HG02840 (cell line): ENCODE measurements around the gene CDC45.
"Not testable (repeated sequence)": the region's sequence is repeated elsewhere in the genome, so short reads cannot be mapped to it uniquely, and the experiment has no call there.

Source experiments
- ATAC-seq: cut with Tn5 transposase; IDR thresholded peaks from one replicate; pipeline ENCODE4 v1.9.1; 2021; ENCODE audit warnings: mild to moderate bottlenecking, moderate library complexity, moderate number of reproducible peaks; ENCODE audit not compliant: unreplicated experiment, low FRiP score

CDC45 gene

GRCh38 chr22:19525116-19525660, 45.5 kb downstream of the CDC45 start:
- ATAC-seq: no peak

GRCh38 chr22:19525666-19526065, 45.9 kb downstream of the CDC45 start:
- ATAC-seq: no peak

GRCh38 chr22:19526076-19526701, 46.5 kb downstream of the CDC45 start:
- no peak for ATAC-seq

- no peak for ATAC-seq
These were observed 47.0 kb downstream of the CDC45 start for GRCh38 chr22:19526702-19527111.

- no peak for ATAC-seq
These were observed 47.6 kb downstream of the CDC45 start for GRCh38 chr22:19527321-19527721.

GRCh38 chr22:19527861-19528417, 48.2 kb downstream of the CDC45 start:
- ATAC-seq: no peak

GRCh38 chr22:19529811-19530210, 50.1 kb downstream of the CDC45 start:
- ATAC-seq: no peak

GRCh38 chr22:19530751-19531150, 51.0 kb downstream of the CDC45 start:
- no peak for ATAC-seq

GRCh38 chr22:19531327-19531726, 51.6 kb downstream of the CDC45 start:
- ATAC-seq: not testable (repeated sequence)

- no peak for ATAC-seq
These were observed 53.4 kb downstream of the CDC45 start for GRCh38 chr22:19533049-19533626.

- no peak for ATAC-seq
These were observed 54.1 kb downstream of the CDC45 start for GRCh38 chr22:19533857-19534256.

- no peak for ATAC-seq
These were observed 55.3 kb downstream of the CDC45 start for GRCh38 chr22:19535001-19535400.

- ATAC-seq: no peak
These were observed 56.8 kb downstream of the CDC45 start for GRCh38 chr22:19536564-19536963.

- ATAC-seq: no peak
These were observed 58.3 kb downstream of the CDC45 start for GRCh38 chr22:19537941-19538488.

- ATAC-seq: no peak
These were observed 60.7 kb downstream of the CDC45 start for GRCh38 chr22:19540394-19540793.

- ATAC-seq: no peak
These were observed 64.4 kb downstream of the CDC45 start for GRCh38 chr22:19543970-19544708.

GRCh38 chr22:19545935-19546207, 66.2 kb downstream of the CDC45 start:
- no peak for ATAC-seq

- ATAC-seq: no peak
These were observed 67.0 kb downstream of the CDC45 start for GRCh38 chr22:19546680-19547079.

- no peak for ATAC-seq
These were observed 67.9 kb downstream of the CDC45 start for GRCh38 chr22:19547620-19548019.

- ATAC-seq: not testable (repeated sequence)
These were observed 68.7 kb downstream of the CDC45 start for GRCh38 chr22:19548427-19548826.

- no peak for ATAC-seq
These were observed 69.2 kb downstream of the CDC45 start for GRCh38 chr22:19548964-19549363.
